AG04450 (cell line): ENCODE data around the gene PAEP. TPM values are rescaled to one million over a fixed set of nuclear protein-coding genes. Genes with fewer than 3 reads are reported as not detected.

Experiments used
- CTCF ChIA-PET: fragments of 300-600, 350-600 bp; formaldehyde crosslinking; extraction: SDS; loops from one replicate; lab custom pipeline; 2022; ENCODE audit warnings: antibody characterized with exemption, inconsistent platforms; lab: Charles Lee
- POLR2A ChIA-PET: fragments of 350-600 bp; formaldehyde crosslinking; extraction: SDS; loops from one replicate; lab custom pipeline; 2021; ENCODE audit warnings: antibody characterized with exemption, inconsistent platforms; lab: Yijun Ruan, JAX
- DNase-seq: peaks from one replicate; pipeline ENCODE4 v3.0.0-alpha.2; 2011; ENCODE audit warnings: low read depth, low spot score
- H3K27ac ChIP-seq: one replicate; pipeline ENCODE4 v1.5.1; 2012; ENCODE audit warnings: low read depth, low read length, control low read depth
- H3K27me3 ChIP-seq: one replicate; pipeline ENCODE4 v1.6.0; 2012; ENCODE audit warnings: low read length; ENCODE audit not compliant: control insufficient read depth, insufficient read depth
- H3K4me3 ChIP-seq: 2 replicates; pipeline ENCODE4 v1.5.1; 2011; ENCODE audit warnings: mild to moderate bottlenecking, low read depth, low read length, control low read depth
- H3K9me3 ChIP-seq: 2 replicates; pipeline ENCODE4 v1.5.1; 2012; ENCODE audit warnings: low read length; ENCODE audit not compliant: control insufficient read depth, insufficient read depth
- polyA plus RNA-seq: library from polyadenylated mRNA; depleted of rRNA; stranded (reverse); fragments of >200 nt; gene quantifications from 2 replicates; pipeline ENCODE4 v1.2.3, GENCODE V29; 2011
- TF ChIP-seq, protein P1 (sequence below): IDR thresholded peaks from 2 replicates; pipeline ENCODE4 v1.5.1; 2011; ENCODE audit warnings: low read depth, low read length, control low read depth, inconsistent platforms

PAEP gene
- polyA plus RNA-seq, 1 experiment, result not detected

GRCh38 chr9:135582966-135583687 lies 21.6 kb downstream of the PAEP start:
- no peak overlapping the region for H3K27ac ChIP-seq
- ChIA-PET POLR2A (no interaction called here), CTCF (no interaction called here)
- peaks cover 12% of the 10 kb centered on the region; the same call in 1 of the 2 replicates for H3K9me3 ChIP-seq
- no peak overlapping the region for H3K4me3 ChIP-seq
- DNase-seq, result no peak
- TF ChIP-seq, protein P1, sequence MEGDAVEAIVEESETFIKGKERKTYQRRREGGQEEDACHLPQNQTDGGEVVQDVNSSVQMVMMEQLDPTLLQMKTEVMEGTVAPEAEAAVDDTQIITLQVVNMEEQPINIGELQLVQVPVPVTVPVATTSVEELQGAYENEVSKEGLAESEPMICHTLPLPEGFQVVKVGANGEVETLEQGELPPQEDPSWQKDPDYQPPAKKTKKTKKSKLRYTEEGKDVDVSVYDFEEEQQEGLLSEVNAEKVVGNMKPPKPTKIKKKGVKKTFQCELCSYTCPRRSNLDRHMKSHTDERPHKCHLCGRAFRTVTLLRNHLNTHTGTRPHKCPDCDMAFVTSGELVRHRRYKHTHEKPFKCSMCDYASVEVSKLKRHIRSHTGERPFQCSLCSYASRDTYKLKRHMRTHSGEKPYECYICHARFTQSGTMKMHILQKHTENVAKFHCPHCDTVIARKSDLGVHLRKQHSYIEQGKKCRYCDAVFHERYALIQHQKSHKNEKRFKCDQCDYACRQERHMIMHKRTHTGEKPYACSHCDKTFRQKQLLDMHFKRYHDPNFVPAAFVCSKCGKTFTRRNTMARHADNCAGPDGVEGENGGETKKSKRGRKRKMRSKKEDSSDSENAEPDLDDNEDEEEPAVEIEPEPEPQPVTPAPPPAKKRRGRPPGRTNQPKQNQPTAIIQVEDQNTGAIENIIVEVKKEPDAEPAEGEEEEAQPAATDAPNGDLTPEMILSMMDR, result no peak
- no peaks in the 10 kb centered on the region for H3K27me3 ChIP-seq

DNA sequence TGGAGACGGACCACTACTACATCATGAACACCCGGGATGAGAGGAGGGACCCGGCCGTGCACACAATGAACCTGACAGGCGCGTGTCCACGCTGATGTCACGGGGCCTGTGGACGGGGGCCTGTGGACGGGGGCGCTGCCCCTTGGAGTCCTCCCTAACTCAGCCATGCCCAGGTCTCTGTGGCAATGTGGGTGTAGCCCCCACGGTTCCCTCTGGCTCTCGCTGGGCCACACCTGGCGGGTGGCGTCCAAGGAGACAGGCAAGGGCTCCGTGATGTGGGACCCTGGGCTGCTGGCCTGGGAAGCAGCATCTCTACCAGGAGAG lies 22.1 kb downstream of the PAEP start:
- no peak overlapping the region for H3K27ac ChIP-seq
- H3K9me3 ChIP-seq, result peaks cover 12% of the 10 kb centered on the region; the same call in 1 of the 2 replicates
- TF ChIP-seq, protein P1, result no peak
- POLR2A ChIA-PET, result no interaction called here
- no peaks in the 10 kb centered on the region for H3K27me3 ChIP-seq
- DNase-seq, result no peak
- H3K4me3 ChIP-seq, result no peak overlapping the region
- CTCF ChIA-PET, result no interaction called here

GRCh38 chr9:135584371-135584770 lies 22.8 kb downstream of the PAEP start:
- Histone ChIP-seq H3K4me3 (no peak overlapping the region), H3K27me3 (no peaks in the 10 kb centered on the region), H3K9me3 (peaks cover 12% of the 10 kb centered on the region; the same call in 1 of the 2 replicates), H3K27ac (no peak overlapping the region)
- DNase-seq, result no peak
- TF ChIP-seq, protein P1, result no peak
- ChIA-PET CTCF (no interaction called here), POLR2A (no interaction called here)

- ChIA-PET POLR2A (no interaction called here), CTCF (no interaction called here)
- peaks cover 12% of the 10 kb centered on the region; the same call in 1 of the 2 replicates for H3K9me3 ChIP-seq
- no peak overlapping the region for H3K4me3 ChIP-seq
- TF ChIP-seq, protein P1, result no peak
- H3K27ac ChIP-seq, result no peak overlapping the region
- no peak for DNase-seq
- no peaks in the 10 kb centered on the region for H3K27me3 ChIP-seq
Measured at GRCh38 chr9:135584934-135585333, 23.4 kb downstream of the PAEP start.

DNA sequence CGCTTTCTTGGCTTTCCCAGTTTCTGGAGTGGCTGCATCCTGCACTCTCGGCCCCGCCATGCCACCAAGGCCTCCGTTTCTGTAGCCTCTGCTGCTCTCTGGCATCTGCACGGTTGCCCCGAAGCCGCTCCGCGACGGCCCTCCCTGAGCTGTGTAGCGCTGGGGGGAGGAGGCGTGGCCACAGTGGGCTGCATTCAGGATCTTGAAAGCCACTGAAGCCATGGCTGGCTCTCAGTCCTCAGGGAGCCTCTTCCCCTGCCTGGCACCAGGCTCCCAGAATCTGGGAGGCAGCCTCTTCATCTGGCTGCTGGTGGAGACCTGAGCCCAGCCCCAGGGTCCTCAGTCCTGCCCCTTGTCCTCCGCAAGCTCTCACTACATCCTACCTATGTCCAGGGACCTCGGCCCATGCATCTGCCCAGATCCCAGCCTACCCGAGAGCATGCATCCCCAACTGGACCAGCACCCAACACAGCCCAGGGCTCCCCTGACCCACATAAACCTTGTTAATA lies 25.1 kb downstream of the PAEP start:
- no peak overlapping the region for H3K4me3 ChIP-seq
- H3K27ac ChIP-seq, result no peak overlapping the region
- no peak for DNase-seq
- ChIA-PET CTCF (interaction anchor here (1.0 kb wide), 1 partner anchor 17 kb away, joined by 3 read pairs; no protein-coding TSS in a partner anchor), POLR2A (no interaction called here)
- peaks cover 12% of the 10 kb centered on the region; the same call in 1 of the 2 replicates for H3K9me3 ChIP-seq
- H3K27me3 ChIP-seq, result peaks cover 3% of the 10 kb centered on the region
- TF ChIP-seq, protein P1, result no peak
